ENCODE results near the gene CENPP.

- TF ChIP-seq YY1 (IDR thresholded peaks at IDR 0.05; ENCODE audit: insufficient read depth, insufficient read length) = no peak
- no peak for TF ChIP-seq ZNF274 (IDR thresholded peaks at IDR 0.05; ENCODE audit: low read depth, low read length)
These were observed 294.0 kb downstream of the CENPP start for GRCh38 chr9:92619601-92620300.
